ENCODE measurements around the gene CYBA.

DNA sequence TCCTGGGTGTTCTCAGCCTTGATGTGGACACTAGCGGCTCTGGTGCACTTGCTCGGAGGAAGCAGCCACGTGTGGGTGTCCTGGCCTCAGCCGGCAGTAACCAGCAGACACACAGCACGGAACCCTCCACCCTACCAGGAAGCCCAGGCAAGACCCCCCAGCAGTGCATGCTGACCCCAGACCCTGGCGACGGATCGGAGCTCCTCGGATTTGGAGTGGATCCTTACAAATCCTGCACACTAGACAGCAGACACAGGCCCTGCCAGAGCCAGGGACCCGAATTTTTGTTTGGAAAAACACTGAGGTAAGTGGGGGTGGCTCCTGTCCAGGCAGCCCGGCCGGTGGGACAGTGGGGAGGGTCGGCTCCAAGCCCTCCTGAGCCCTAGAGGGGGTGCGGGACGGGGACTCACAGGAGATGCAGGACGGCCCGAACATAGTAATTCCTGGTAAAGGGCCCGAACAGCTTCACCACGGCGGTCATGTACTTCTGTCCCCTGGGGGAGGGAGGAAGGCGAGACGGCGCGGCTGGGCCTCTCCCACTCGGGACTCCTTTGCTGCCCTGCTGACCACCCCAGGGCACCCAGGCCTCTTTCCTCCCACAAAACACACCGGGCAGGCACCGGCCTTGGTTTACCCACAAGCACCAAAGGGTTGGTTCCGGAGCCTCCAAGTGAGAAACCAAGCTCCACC, 4.4 kb downstream of the CYBA start:
- TF ChIP-seq, protein P1, sequence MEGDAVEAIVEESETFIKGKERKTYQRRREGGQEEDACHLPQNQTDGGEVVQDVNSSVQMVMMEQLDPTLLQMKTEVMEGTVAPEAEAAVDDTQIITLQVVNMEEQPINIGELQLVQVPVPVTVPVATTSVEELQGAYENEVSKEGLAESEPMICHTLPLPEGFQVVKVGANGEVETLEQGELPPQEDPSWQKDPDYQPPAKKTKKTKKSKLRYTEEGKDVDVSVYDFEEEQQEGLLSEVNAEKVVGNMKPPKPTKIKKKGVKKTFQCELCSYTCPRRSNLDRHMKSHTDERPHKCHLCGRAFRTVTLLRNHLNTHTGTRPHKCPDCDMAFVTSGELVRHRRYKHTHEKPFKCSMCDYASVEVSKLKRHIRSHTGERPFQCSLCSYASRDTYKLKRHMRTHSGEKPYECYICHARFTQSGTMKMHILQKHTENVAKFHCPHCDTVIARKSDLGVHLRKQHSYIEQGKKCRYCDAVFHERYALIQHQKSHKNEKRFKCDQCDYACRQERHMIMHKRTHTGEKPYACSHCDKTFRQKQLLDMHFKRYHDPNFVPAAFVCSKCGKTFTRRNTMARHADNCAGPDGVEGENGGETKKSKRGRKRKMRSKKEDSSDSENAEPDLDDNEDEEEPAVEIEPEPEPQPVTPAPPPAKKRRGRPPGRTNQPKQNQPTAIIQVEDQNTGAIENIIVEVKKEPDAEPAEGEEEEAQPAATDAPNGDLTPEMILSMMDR (IDR thresholded peaks at IDR 0.05): no peak
- TF ChIP-seq POLR2AphosphoS5 (IDR thresholded peaks at IDR 0.05; ENCODE audit: insufficient read depth in 1 of 2, low read depth in 1 of 2): no peak
- no peak for TF ChIP-seq POLR2A (IDR thresholded peaks at IDR 0.05)
